GM21786 (cell line): ENCODE data around the gene NTF4.
"Not testable (repeated sequence)": the region's sequence is repeated elsewhere in the genome, so short reads cannot be mapped to it uniquely, and the experiment has no call there.

Experiments used
- ATAC-seq: cut with Tn5 transposase; IDR thresholded peaks from one replicate; pipeline ENCODE4 v1.9.1; 2021; ENCODE audit not compliant: unreplicated experiment

NTF4 gene

GRCh38 chr19:49091391-49092038, 26.9 kb upstream of the NTF4 start:
- no peak for ATAC-seq

- ATAC-seq: no peak
These were observed 21.7 kb upstream of the NTF4 start for GRCh38 chr19:49086296-49086695.

GRCh38 chr19:49085868-49086232, 21.2 kb upstream of the NTF4 start:
- ATAC-seq: no peak

GRCh38 chr19:49085020-49085867, 20.6 kb upstream of the NTF4 start, which contains the start of gene SNRNP70:
TSS of gene SNRNP70 (plus strand) at chr19:49085451. CDS start at chr19:49086415, 964 bp downstream.
- peak; percentile 86 for ATAC-seq

DNA sequence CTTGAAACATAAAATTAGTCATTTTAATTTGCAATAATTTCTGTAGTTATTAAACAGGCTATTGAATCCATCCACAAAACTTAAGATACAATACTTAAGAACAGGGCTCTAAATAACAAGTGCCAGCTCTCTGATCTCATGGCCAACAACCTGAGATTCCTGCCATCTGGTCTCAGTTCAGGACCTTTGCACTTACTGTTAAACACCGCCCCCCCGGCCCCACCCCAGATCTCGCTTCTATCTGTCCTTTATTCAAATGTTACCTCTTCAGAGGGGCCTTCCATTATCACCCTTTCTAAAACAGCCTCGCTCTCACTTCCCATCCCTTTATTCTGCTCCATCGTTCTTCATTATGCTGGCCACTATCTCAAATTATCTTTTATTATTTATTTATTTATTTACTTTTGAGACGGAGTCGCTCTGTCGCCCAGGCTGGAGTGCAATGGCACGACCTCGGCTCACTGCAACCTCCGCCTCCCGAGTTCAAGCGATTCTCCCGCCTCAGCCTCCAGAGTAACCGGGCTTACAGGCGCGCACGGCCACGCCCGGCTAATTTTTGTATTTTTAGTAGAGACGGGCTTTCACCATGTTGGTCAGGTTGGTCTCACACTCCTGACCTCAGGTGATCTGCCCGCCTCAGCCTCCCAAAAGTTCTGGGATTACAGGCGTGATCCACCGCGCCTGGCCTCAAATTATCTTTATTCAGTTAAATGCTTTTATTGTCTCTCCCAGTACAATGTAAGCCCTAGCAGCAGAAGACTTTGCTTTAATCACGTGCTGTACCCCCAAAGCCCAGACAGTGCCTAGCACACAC, 19.8 kb upstream of the NTF4 start:
- ATAC-seq: no peak

DNA sequence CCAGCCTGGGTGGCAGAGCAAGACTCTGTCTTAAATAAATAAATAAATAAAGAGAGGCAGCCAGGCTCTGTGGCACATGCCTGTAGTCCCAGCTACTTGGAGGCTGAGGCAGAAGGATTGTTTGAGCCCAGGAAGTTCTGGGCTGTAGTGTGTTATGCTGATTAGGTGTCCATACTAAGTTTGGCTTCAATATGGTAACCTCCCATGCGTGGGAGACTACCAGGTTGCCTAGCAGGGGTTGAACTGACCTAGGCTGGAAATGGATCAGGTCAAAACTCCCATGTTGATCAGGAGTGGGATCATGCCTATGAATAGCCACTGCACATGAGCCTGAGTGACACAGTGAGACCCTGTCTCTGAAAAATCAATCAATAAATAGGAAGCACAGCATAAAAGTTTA, 16.7 kb upstream of the NTF4 start:
- no peak for ATAC-seq

DNA sequence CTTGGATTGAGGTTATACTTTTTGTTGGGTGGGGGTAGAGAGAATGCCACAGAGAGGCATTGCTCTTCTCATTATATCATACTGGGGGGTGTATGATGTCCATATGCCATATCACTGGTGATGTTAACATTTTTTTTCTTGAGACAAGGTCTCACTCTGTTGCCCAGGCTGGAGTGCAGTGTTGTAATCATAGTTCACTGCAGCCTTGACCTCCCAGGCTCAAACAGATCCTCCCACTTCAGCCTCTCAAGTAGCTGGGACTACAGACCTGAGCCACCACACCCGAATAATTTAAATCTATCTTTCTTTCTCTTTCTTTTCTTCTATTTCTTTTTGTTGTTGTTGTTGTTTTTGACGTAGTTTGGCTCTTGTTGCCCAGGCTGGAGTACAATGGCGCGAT, 15.8 kb upstream of the NTF4 start:
- ATAC-seq: no peak

GRCh38 chr19:49074869-49075268, 10.3 kb upstream of the NTF4 start:
- not testable (repeated sequence) for ATAC-seq

DNA sequence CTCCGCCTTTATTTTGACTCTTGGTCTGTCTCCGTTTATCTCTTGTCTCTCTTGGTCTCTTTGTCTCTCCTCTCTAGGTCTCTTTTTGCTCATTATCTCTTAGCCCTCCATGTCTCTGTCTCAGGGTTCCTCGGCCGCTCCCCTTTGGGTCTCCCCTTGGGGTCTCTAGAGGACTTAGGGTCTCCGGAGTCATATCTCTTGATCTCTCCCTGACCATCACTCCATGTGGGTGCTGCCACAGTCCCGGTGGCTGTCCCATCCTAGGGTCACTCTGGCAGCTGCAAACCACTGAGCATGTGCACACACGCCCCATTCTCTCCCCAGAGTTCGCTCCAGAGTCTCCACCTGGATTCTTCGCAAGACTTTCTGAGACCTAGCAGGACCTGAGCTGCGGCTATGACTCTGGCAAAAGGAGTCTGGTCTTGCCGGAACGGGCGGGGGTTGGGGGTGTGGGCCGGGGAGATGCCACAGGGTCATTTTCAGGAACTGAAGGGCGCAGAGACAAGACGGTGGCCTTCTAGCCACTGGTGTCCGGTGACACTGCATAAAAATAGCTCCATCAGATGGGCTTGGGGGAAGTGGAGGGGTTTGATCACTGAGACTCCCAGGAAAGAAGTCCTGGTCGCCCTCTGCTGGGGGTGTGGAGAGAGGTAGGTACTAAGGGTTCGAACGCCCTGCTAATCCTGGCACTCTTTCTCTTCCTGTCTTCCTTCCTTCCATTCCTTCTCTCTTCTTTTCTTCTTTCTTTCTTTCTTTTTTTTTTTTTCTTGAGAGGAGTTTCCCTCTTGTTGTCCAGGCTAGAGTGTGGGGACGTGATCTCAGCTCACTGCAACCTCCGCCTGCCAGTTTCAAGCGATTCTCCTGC, 9.1 kb upstream of the NTF4 start:
- ATAC-seq: no peak

DNA sequence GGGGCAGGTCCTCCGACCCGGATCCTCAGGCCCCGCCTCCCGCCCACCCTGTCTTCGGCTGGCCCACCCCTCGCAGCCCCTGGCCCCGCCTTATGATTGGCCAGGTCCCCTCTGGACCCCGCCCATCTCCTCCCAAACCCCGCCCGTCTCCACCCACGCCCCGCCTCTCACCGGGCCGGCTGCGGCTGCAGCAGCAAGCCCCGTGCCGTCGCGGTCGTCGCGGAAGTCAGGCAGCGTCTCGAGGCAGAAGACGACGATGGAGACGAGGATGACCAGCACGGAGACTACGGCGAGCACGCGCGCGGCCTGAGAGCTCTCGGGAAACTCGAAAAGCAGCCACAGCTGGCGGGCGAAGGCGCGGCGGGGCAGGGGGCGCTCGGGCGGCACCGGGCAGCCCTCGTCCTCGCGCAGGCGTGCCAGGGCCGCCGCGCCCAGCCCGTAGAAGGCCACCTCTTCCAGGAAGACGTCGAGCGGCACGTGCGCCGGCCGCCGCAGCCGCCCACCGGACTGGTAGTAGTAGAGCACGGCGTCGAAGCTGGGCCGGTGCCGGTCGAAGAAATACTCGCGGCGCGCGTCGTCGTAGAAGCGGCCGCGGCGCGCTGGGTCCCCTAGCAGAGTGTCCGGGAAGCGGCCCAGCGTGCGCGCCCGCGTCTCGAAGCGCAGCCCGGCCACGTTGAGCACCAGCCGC, 7.4 kb upstream of the NTF4 start:
- ATAC-seq: no peak

GRCh38 chr19:49070416-49070815, 5.8 kb upstream of the NTF4 start:
- no peak for ATAC-seq

GRCh38 chr19:49069026-49069425, 4.4 kb upstream of the NTF4 start:
- no peak for ATAC-seq

DNA sequence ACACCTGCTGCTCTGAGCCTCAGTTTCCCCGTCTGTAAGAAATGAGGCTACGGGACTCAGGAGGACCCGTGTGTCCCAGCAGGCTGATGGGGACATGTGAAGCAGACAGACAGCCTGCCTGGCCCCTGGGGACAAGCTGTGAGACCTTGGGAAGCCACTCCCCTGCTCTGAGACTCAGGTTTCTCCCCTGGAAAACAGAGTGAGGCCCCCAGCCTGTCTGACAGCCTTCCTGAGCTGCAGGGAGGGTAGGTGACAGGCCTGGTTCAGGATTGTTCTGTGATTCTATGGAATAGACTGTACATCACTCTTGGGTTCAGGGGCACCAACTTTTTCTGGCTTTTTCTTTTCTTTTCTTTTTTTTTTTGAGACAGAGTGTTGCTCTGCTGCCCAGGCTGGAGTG, 2.9 kb upstream of the NTF4 start:
- ATAC-seq: no peak

GRCh38 chr19:49065905-49066512, 1.4 kb upstream of the NTF4 start:
- no peak for ATAC-seq

- ATAC-seq: no peak
These were observed 489 bp downstream of the NTF4 start for GRCh38 chr19:49064029-49064629.

- no peak for ATAC-seq
These were observed 3.2 kb downstream of the NTF4 start for GRCh38 chr19:49061445-49061844.

DNA sequence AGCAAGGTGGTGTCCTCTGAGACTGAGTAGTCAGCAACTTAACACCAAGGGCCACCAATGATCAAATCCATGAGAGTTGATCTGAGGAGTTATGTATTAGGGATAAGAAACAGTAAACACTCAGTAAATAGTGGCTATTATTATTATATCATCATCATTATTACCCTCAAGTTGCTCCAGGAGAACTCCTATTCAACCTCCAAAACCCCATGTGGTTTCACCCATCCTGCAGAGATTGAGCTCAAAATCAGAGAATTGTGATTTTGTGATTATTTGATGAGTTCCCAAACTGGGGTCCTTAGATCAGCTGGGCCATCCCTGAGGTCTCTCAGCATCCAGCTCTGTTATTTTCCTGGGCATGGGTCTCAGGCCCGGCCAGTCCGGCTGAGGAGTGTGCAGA, 3.6 kb downstream of the NTF4 start:
- ATAC-seq: no peak

DNA sequence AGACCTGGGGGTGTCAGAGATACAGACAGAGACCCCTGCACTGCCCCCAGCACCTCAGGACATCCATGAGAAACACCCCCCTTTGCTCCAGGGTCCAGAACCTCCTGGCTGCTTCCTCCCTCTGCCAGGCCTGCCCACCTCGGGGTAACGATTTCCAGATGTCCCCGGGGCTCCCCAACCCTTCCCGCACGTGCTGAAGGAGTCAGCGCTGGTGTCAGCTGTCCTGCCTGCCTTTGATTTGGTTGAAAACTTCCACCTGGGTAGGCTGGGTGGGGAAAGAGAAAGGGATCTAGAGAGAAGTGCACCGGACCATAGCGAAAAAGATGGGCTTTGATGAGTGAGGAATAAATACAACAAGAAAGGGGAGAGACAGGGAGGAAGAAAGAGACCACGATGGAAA, 5.6 kb downstream of the NTF4 start:
- ATAC-seq: no peak

DNA sequence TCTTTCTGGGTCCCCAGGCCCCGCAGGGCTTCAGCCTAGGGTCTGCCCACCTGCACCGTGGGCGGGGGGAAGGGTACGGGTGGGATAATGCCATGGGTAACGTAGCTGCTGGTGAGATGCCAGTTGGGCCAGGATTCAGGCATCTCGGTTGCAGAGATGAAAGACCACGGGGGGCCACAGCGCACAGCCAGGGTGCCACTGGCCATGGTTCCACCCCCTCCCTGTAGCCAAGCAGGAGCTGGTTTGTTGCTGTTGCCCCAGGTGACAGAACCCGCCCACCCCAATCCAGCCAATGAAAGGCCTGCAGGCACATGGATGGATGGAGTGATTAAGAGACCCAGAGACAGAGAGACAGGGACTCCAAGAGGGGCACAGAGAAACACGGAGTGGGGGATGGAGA, 6.1 kb downstream of the NTF4 start:
- no peak for ATAC-seq
